Measurements from ENCODE around the gene SYNE1.

- no peak for TF ChIP-seq CTCF (conservative IDR thresholded peaks at IDR 0.05)
- no peak for TF ChIP-seq ZFX (IDR thresholded peaks at IDR 0.05)
Observed at GRCh38 chr6:152330961-152331360, 306.2 kb downstream of the SYNE1 start.

All from C4-2B (cell line).